Osteocyte (in vitro differentiated cells): ENCODE data around the gene AGO3. TPM values are rescaled to one million over a fixed set of nuclear protein-coding genes. Genes with fewer than 3 reads are reported as not detected.

ENCODE experiments used
- DNase-seq: peaks from one replicate; pipeline ENCODE4 v3.0.0; 2021; ENCODE audit warnings: mixed read lengths; ENCODE audit not compliant: unreplicated experiment; ENCODE audit errors: extremely low spot score
- H3K27ac Mint-ChIP-seq: one replicate; pipeline ENCODE4 v1.8.0; 2021; ENCODE audit warnings: mild to moderate bottlenecking, mixed read lengths; ENCODE audit not compliant: unreplicated experiment
- H3K27me3 Mint-ChIP-seq: one replicate; pipeline ENCODE4 v1.8.0; 2021; ENCODE audit warnings: mixed read lengths; ENCODE audit not compliant: unreplicated experiment
- H3K36me3 Mint-ChIP-seq: one replicate; pipeline ENCODE4 v1.8.0; 2021; ENCODE audit warnings: mixed read lengths; ENCODE audit not compliant: unreplicated experiment
- H3K4me1 Mint-ChIP-seq: one replicate; pipeline ENCODE4 v1.8.0; 2021; ENCODE audit warnings: mixed read lengths; ENCODE audit not compliant: unreplicated experiment
- H3K4me3 Mint-ChIP-seq: one replicate; pipeline ENCODE4 v1.8.0; 2021; ENCODE audit warnings: mild to moderate bottlenecking, moderate library complexity, mixed read lengths; ENCODE audit not compliant: unreplicated experiment
- H3K9me3 Mint-ChIP-seq: one replicate; pipeline ENCODE4 v1.8.0; 2021; ENCODE audit warnings: mixed read lengths; ENCODE audit not compliant: unreplicated experiment
- total RNA-seq: library from RNA; stranded (reverse); gene quantifications from 2 replicates; pipeline ENCODE4 v1.2.1, GENCODE V29; 2021
- TF ChIP-seq, protein P1 (sequence below): fragments of 200-600 bp; sonication (generic); IDR thresholded peaks from 2 replicates; pipeline ENCODE4 v1.5.0; 2021; ENCODE audit warnings: antibody characterized with exemption, mild to moderate bottlenecking, moderate library complexity

Gene AGO3
- total RNA-seq, 1 donor from 2014 or later, result 34.2 TPM

DNA sequence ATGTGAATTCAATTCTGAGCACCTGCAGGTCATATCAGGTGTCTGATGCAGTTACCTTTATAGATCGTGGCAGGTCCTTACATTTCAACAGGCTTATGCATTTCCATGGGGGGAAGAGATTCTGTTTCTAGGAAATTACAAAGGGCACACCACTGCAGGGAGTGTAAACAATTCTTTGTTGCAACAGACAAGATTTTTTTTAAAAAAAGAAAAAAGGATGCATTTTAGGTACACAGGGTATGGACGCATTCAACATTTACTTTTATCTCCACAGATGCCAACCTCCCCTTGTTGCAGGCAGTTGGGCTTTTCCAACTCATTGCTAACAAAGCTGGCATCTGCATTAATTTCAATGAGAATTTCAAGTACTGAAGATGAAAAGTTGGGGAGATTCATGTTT lies 139.4 kb downstream of the AGO3 start:
- Mint-ChIP-seq H3K27me3 (no peaks in the 10 kb centered on the region), H3K4me3 (no peak overlapping the region), H3K9me3 (no peaks in the 10 kb centered on the region), H3K4me1 (no peaks in the 10 kb centered on the region), H3K27ac (no peak overlapping the region), H3K36me3 (peaks cover 3% of the 10 kb centered on the region)
- no peak for DNase-seq
- TF ChIP-seq, protein P1, sequence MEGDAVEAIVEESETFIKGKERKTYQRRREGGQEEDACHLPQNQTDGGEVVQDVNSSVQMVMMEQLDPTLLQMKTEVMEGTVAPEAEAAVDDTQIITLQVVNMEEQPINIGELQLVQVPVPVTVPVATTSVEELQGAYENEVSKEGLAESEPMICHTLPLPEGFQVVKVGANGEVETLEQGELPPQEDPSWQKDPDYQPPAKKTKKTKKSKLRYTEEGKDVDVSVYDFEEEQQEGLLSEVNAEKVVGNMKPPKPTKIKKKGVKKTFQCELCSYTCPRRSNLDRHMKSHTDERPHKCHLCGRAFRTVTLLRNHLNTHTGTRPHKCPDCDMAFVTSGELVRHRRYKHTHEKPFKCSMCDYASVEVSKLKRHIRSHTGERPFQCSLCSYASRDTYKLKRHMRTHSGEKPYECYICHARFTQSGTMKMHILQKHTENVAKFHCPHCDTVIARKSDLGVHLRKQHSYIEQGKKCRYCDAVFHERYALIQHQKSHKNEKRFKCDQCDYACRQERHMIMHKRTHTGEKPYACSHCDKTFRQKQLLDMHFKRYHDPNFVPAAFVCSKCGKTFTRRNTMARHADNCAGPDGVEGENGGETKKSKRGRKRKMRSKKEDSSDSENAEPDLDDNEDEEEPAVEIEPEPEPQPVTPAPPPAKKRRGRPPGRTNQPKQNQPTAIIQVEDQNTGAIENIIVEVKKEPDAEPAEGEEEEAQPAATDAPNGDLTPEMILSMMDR, result no peak

DNA sequence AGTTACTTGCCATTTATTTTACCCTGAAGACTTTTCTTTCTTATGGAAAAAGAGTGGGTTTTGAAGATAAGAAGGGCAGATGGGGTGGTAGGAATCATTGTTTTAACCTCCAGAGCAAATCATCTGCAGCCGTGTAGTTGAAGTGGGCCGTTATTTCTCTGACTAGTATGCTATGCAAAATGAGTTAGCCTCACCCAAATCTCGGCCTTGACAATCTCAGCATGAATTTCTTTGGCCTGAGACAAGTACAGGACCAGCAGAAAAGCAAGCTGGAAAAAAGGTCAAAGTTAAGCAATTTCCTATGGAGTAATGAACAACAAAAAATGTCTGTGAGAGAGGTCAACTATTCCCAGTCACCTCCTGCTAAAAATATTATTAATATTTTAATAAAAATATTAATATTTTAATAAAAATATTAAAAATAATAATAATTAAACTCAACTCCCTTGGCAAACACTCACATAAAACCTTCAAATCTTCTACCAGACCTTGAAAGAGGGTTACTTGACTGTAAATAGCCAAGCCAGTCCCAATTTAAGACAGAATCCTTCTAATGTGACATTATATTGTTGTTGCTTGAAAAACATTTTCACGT lies 146.2 kb downstream of the AGO3 start:
- TF ChIP-seq, protein P1, result no peak
- Mint-ChIP-seq H3K9me3 (no peaks in the 10 kb centered on the region), H3K27me3 (peaks cover 3% of the 10 kb centered on the region), H3K4me3 (no peak overlapping the region), H3K4me1 (no peaks in the 10 kb centered on the region), H3K36me3 (peaks cover 3% of the 10 kb centered on the region), H3K27ac (no peak overlapping the region)
- no peak for DNase-seq

DNA sequence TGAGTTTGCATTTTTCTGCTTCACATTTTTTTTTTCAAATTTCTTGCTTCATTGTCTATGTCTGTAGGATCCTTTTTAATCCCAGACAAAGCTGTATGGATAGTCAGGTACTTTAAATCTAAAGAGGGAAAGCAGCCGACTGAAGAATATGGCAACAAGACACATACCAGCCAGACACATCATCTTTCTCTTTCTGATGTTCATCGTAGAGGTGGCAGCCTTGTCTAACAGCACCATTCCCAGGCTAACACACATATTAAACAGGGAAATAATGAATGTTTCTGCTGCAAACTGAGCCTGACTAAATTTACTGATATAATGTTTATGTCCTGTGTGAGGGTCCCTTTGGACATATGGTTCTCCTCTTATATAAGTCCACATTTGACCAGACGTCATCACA lies 149.3 kb downstream of the AGO3 start:
- DNase-seq, result no peak
- no peaks in the 10 kb centered on the region for H3K36me3 Mint-ChIP-seq
- H3K9me3 Mint-ChIP-seq, result no peaks in the 10 kb centered on the region
- TF ChIP-seq, protein P1, result no peak
- no peak overlapping the region for H3K27ac Mint-ChIP-seq
- no peak overlapping the region for H3K4me3 Mint-ChIP-seq
- peaks cover 4% of the 10 kb centered on the region for H3K4me1 Mint-ChIP-seq
- H3K27me3 Mint-ChIP-seq, result peaks cover 3% of the 10 kb centered on the region

DNA sequence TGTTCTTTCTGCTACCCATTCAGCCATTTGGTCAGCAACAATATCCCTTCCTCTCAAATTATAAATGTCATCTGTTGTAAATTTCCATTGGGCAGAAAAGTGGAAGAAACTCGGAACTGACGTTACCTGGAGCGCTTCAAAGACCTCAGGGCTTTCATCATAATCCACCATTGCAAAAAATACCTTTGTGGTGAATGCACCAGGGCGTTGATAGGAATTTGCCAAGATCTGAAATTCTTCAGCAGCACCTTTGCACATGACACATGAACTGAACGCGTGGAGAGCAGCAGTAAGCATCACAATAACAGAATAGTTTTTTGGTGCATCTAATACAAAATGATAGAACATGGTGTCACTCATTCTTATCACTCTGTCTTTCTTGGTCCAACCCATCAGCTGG lies 149.9 kb downstream of the AGO3 start:
- no peak for DNase-seq
- H3K9me3 Mint-ChIP-seq, result no peaks in the 10 kb centered on the region
- no peak overlapping the region for H3K4me3 Mint-ChIP-seq
- H3K4me1 Mint-ChIP-seq, result peaks cover 4% of the 10 kb centered on the region
- peaks cover 3% of the 10 kb centered on the region for H3K27me3 Mint-ChIP-seq
- TF ChIP-seq, protein P1, result no peak
- H3K36me3 Mint-ChIP-seq, result no peaks in the 10 kb centered on the region
- H3K27ac Mint-ChIP-seq, result no peak overlapping the region

DNA sequence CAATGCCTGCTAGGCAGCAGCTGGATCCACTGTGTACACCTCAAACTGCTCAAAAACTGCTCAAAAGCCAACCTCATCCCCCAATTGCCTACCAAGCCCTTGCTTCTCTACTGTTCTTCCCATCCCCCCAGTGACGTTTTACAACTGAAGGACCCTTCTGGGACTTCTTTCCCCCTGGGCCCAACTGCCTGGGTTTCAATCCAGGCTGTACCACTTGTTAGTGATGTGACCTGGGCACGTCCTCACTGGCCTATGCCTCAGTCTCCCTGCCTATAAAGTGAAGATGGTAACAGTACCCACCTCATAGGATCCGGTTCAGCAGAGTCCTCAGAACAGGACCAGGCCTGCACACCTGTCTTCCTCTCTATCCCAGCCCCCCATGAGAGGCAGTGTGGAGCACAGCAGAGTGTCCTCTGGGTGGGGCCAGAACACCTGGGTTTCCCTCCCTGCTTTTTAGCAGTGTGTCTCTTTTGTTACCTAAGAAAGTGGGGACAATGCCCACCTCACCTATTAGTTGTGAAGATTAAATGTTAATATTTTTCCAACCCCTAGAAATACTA lies 151.1 kb downstream of the AGO3 start:
- Mint-ChIP-seq H3K4me3 (no peak overlapping the region), H3K27me3 (peaks cover 3% of the 10 kb centered on the region), H3K4me1 (peaks cover 4% of the 10 kb centered on the region), H3K9me3 (no peaks in the 10 kb centered on the region), H3K36me3 (no peaks in the 10 kb centered on the region), H3K27ac (no peak overlapping the region)
- DNase-seq, result peak; percentile 40
- TF ChIP-seq, protein P1, result no peak
